HCT116 (cell line): ENCODE data around the gene C2orf68.

ENCODE experiments used
- CEBPB ChIP-seq: IDR thresholded peaks from 2 replicates; pipeline ENCODE4 v1.6.1; 2012; ENCODE audit warnings: low read depth
- EZH2 ChIP-seq: fragments of 200-600 bp; sonication (generic); IDR thresholded peaks from 2 replicates; pipeline ENCODE4 v1.6.1; 2017; ENCODE audit warnings: antibody characterized with exemption, mixed run types
- FOSL1 ChIP-seq: IDR thresholded peaks from 2 replicates; pipeline ENCODE4 v1.6.1; 2012; ENCODE audit warnings: low read depth
- MAX ChIP-seq: IDR thresholded peaks from 2 replicates; pipeline ENCODE4 v1.6.1; 2012
- POLR2A ChIP-seq: IDR thresholded peaks from 2 replicates; pipeline ENCODE4 v1.7.0; 2011; ENCODE audit warnings: borderline replicate concordance; ENCODE audit not compliant: insufficient read depth, insufficient read length; ENCODE audit errors: extremely low read depth
- POLR2AphosphoS5 ChIP-seq: IDR thresholded peaks from 2 replicates; pipeline ENCODE4 v1.6.1; 2011; ENCODE audit warnings: mild to moderate bottlenecking, low read depth, low read length, moderate library complexity
- RAD21 ChIP-seq: IDR thresholded peaks from 2 replicates; pipeline ENCODE4 v1.6.1; 2012; ENCODE audit warnings: low read depth, mild to moderate bottlenecking
- YY1 ChIP-seq: IDR thresholded peaks from 2 replicates; pipeline ENCODE4 v1.6.1; 2011; ENCODE audit warnings: low read length, low read depth, moderate library complexity, mild to moderate bottlenecking; ENCODE audit not compliant: insufficient replicate concordance; ENCODE audit errors: extremely low read depth
- ZFX ChIP-seq: fragments of 450-650 bp; IDR thresholded peaks from 2 replicates; pipeline ENCODE4 v1.6.1; 2017
- ZNF274 ChIP-seq: fragments of 200-500 bp; sonication (Bioruptor generic); IDR thresholded peaks from 2 replicates; pipeline ENCODE4 v1.6.1; 2014; ENCODE audit warnings: mild to moderate bottlenecking, low read depth, low read length, inconsistent platforms
- TF ChIP-seq, protein P1 (sequence below), 3 experiments: fragments of 200-600 bp in 1 of 3; sonication (generic) in 1 of 3; IDR thresholded peaks in 2 of 3; conservative IDR thresholded peaks in 1 of 3; 2 replicates each; pipeline ENCODE4 v1.5.1; 2012 to 2017; ENCODE audit warnings: low read depth in 2 of 3, low read length in 2 of 3, antibody characterized with exemption in 1 of 3, borderline replicate concordance in 1 of 3, control low read depth in 1 of 3, mild to moderate bottlenecking in 1 of 3, mixed read lengths in 1 of 3, mixed run types in 1 of 3, moderate library complexity in 1 of 3; ENCODE audit not compliant: insufficient read depth in 1 of 3
- TF ChIP-seq, protein P2 (sequence below): IDR thresholded peaks from 2 replicates; pipeline ENCODE4 v1.6.1; 2011; ENCODE audit warnings: mild to moderate bottlenecking, low read length, moderate library complexity; ENCODE audit not compliant: insufficient replicate concordance; ENCODE audit errors: extremely low read depth

GRCh38 chr2:85575739-85576138 is 36.1 kb downstream of the C2orf68 start:
- no peak for TF ChIP-seq RAD21
- TF ChIP-seq EZH2: no peak
- TF ChIP-seq, protein P1, sequence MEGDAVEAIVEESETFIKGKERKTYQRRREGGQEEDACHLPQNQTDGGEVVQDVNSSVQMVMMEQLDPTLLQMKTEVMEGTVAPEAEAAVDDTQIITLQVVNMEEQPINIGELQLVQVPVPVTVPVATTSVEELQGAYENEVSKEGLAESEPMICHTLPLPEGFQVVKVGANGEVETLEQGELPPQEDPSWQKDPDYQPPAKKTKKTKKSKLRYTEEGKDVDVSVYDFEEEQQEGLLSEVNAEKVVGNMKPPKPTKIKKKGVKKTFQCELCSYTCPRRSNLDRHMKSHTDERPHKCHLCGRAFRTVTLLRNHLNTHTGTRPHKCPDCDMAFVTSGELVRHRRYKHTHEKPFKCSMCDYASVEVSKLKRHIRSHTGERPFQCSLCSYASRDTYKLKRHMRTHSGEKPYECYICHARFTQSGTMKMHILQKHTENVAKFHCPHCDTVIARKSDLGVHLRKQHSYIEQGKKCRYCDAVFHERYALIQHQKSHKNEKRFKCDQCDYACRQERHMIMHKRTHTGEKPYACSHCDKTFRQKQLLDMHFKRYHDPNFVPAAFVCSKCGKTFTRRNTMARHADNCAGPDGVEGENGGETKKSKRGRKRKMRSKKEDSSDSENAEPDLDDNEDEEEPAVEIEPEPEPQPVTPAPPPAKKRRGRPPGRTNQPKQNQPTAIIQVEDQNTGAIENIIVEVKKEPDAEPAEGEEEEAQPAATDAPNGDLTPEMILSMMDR (IDR thresholded peaks at IDR 0.05 in 2 of 3, conservative IDR thresholded peaks at IDR 0.05 in 1 of 3; ENCODE audit: borderline replicate concordance in 1 of 3, insufficient read depth in 1 of 3, low read depth in 2 of 3, low read length in 2 of 3): no peak
- TF ChIP-seq POLR2AphosphoS5: no peak
- TF ChIP-seq, protein P2, sequence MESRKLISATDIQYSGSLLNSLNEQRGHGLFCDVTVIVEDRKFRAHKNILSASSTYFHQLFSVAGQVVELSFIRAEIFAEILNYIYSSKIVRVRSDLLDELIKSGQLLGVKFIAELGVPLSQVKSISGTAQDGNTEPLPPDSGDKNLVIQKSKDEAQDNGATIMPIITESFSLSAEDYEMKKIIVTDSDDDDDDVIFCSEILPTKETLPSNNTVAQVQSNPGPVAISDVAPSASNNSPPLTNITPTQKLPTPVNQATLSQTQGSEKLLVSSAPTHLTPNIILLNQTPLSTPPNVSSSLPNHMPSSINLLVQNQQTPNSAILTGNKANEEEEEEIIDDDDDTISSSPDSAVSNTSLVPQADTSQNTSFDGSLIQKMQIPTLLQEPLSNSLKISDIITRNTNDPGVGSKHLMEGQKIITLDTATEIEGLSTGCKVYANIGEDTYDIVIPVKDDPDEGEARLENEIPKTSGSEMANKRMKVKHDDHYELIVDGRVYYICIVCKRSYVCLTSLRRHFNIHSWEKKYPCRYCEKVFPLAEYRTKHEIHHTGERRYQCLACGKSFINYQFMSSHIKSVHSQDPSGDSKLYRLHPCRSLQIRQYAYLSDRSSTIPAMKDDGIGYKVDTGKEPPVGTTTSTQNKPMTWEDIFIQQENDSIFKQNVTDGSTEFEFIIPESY: no peak
- no peak for TF ChIP-seq POLR2A
- TF ChIP-seq YY1: no peak
- TF ChIP-seq CEBPB: no peak
- TF ChIP-seq FOSL1: no peak
- no peak for TF ChIP-seq MAX
- no peak for TF ChIP-seq ZNF274
- no peak for TF ChIP-seq ZFX
